Measurements from ENCODE around the gene FMC1.
"Not testable (repeated sequence)": the region's sequence is repeated elsewhere in the genome, so short reads cannot be mapped to it uniquely, and the experiment has no call there.

The FMC1 gene

GRCh38 chr7:139340808-139341057 lies 404 bp upstream of the FMC1 start:
- no peak for DNase-seq

- no peak for DNase-seq
Measured at GRCh38 chr7:139341776-139342226, 664 bp downstream of the FMC1 start.

GRCh38 chr7:139345042-139345441 lies 3.9 kb downstream of the FMC1 start:
- DNase-seq: no peak

DNA sequence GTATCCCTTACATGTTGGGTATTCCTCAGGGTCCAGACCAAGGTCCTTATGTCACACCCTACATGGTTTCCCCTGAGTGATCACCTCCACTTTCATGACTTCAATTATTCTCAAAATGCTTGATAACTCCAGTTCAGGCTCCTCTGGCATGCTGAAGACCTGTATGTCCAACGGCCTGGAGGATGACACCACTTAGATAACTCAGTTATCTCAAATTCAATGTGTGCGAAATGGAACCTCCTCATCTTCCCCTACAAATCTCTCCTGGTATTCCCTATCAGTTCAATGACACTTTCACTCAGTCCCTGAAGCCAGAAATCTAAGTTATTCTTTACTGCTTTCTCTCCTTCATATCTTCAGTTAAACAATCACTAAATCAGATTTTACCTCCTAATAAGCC lies 9.9 kb downstream of the FMC1 start:
- no peak for DNase-seq

- no peak for DNase-seq
Measured at GRCh38 chr7:139354729-139355128, 13.6 kb downstream of the FMC1 start.

- DNase-seq: no peak
Measured at GRCh38 chr7:139355320-139355719, 14.2 kb downstream of the FMC1 start.

GRCh38 chr7:139357729-139358506 lies 16.8 kb downstream of the FMC1 start:
- DNase-seq: not testable (repeated sequence)

GRCh38 chr7:139358541-139359365 lies 17.6 kb downstream of the FMC1 start:
- no peak for DNase-seq

GRCh38 chr7:139359366-139360209 lies 18.5 kb downstream of the FMC1 start, which contains the start of gene LUC7L2:
LUC7L2 (plus strand) TSS chr7:139359894; CDS start chr7:139360262, 368 bp downstream.
- DNase-seq: peak; percentile 100

- DNase-seq: peak; percentile 99
Measured at GRCh38 chr7:139360210-139360947, 19.2 kb downstream of the FMC1 start.

DNA sequence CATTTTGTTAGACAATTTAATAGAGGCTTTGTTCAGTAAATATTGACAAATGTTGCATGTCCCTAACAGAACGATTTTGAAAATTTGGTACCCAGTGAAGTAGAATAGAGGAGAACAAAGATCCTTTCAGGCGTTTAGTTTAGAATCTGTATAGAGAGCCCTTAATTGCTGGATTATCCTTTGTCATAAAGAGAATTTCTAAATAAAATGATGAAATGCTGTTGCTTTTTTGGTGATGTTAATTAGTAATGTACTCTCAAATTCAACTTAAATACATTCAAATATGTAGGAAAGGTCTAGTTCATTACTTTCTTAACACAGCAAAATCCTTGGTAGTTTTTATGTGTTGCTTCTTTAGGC lies 19.8 kb downstream of the FMC1 start:
- DNase-seq: no peak

- DNase-seq: no peak
Measured at GRCh38 chr7:139361523-139361922, 20.4 kb downstream of the FMC1 start.

GRCh38 chr7:139362302-139362701 lies 21.2 kb downstream of the FMC1 start:
- DNase-seq: no peak

GRCh38 chr7:139362981-139363380 lies 21.8 kb downstream of the FMC1 start:
- DNase-seq: no peak

DNA sequence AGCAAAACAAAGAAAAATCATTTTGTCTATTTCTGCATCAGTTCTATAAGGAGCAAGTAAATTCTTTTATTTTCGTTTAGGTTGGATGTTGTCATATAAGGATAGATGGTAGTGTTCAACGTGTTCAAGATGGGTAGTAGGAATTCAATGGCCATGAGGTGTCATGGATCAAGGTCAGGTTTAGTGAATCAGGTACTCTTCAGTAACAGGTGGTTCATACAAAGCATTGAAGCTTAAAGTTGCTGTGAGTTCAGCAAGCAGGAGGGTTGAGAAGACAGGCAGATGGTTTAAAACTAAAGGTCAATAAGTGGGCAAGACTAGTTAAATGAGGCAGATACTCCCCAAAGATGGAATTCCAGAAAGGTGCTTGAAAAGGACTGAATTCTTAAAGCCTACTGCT lies 24.2 kb downstream of the FMC1 start:
- no peak for DNase-seq

DNA sequence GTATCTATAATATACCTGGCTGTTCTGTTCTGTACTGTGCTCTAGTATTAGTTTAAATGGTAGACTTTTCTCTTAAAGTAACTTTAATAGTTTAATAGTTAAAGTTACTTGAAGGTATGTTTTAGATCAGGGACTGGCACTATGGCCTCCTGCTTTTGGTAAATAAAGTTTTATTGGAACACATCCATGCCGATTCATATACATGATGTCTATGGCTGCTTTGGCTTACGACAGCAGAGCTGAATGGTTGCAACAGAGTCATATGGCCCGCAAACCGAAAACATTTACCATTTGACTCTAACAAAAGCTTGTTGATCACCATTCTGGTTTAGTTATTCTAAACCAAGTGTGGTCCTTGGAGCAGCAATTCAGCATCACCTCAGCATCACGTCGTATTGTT lies 25.3 kb downstream of the FMC1 start:
- DNase-seq: no peak

GRCh38 chr7:139367438-139368155 lies 26.5 kb downstream of the FMC1 start:
- no peak for DNase-seq

DNA sequence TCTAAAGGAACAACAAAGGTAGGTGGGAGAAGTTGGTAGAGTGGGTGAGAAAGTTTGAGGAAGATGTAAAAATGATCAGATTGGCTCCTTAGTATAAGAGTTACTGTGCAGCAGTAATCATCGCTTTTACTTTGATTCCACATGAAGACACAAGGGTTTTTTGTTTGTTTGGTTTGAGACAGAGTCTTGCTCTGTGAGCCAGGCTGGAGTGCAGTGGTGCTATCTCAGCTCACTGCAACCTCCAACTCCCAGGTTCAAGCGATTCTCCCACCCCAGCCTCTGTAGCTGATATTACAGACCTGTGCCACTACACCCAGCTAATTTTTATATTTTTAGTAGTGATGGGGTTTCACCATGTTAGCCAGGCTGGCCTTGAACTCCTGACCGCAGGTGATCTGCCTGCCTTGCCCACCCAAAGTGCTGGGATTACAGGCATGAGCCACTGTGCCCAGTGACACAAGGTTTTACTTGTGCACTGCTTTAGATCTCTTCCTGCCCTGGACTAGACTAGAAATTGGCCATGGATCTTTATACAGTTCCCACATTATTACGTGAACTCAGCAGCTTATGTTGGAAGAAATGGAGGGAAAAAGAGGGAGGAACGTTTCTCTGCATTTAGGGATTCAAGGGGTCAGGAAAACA lies 29.3 kb downstream of the FMC1 start:
- DNase-seq: no peak

DNA sequence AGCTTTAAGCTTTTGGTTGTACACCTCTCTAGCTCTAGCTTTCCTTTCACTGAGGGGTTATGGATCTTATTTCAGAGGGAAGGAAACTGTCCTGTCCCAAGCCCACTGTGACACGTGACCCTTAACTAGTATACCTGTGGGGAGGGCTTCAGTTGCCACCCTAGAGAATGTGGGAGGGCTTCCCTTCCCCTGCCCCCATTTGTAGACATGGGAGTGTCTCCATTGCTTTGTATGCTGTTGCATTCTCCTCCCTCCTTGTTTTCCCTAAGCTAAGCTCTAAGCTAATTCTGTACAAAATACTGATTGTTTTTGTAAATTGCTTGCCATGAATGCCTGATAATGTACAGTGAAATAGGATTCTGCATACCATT lies 29.8 kb downstream of the FMC1 start:
- DNase-seq: no peak

GRCh38 chr7:139374246-139374645 lies 33.1 kb downstream of the FMC1 start:
- DNase-seq: no peak

- no peak for DNase-seq
Measured at GRCh38 chr7:139382439-139382838, 41.3 kb downstream of the FMC1 start.

GRCh38 chr7:139384611-139385010 lies 43.5 kb downstream of the FMC1 start:
- DNase-seq: no peak

All from femur (tissue), 1 donor.